HFF-Myc (cell line): ENCODE measurements around the gene ZNF260.
A peak's percentile ranks its signal among the peaks of the same experiment; 100 is the strongest.

Experiments used
- DNase-seq: peaks from one replicate; pipeline ENCODE4 v3.0.0-alpha.2; 2011; ENCODE audit warnings: low read depth; ENCODE audit errors: extremely low read depth
- H3K4me3 ChIP-seq: replicated peaks from 2 replicates; pipeline ENCODE4 v1.5.1; 2011; ENCODE audit warnings: low read depth, mild to moderate bottlenecking, control low read depth, low read length
- CTCF ChIP-seq: IDR thresholded peaks from 2 replicates; pipeline ENCODE4 v1.5.1; 2012; ENCODE audit warnings: mild to moderate bottlenecking, low read depth, low read length, control low read depth; ENCODE audit errors: missing control alignments

ZNF260 gene

DNA sequence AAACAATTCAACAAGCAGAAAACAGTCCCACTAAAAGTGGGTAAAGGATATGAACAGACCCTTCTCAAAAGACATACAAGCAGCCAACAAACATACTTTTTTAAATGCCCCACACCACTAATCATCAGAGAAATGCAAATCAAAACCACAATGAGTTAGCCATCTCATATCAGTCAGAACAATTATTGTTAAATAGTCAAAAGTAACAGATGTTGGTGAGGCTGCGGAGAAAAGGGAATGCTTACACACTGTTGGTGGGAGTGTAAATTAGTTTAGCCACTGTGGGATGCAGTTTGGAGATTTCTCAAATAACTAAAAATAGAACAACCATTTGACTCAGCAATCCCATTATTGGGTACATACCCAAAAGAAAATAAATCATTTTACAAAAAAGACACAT, 36.3 kb upstream of the ZNF260 start:
- DNase-seq = no peak
- TF ChIP-seq CTCF = no peak

DNA sequence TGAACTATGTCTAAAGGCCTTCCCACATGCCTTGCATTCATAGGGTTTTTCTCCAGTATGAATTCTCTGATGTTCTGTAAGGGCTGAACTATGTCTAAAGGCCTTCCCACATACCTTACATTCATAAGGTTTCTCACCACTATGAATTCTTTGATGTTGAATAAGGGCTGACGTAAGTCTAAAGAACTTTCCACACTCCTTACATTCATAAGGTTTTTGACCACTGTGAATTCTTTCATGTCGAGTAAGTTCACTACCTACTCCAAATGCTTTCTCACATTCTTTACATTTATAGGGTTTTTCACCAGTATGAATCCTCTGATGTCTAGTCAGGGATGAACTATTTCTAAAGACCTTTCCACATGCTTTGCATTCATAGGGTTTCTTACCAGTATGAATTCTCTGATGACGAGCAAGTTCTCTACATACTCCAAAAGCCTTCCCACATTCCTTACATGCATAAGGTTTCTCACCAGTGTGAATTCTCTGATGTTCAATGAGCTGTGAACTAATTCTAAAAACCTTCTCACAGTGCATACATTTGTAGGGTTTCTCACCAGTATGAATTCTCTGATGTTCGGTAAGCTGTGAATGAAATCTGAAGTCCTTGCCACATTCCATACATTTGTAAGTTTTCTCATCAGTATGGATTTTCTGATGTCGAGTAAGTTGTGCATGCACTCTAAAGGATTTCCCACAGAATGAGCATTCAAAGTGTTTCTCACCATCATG, 19.1 kb upstream of the ZNF260 start:
- no peak overlapping the region for H3K4me3 ChIP-seq
- TF ChIP-seq CTCF = no peak
- no peak for DNase-seq

More for the DNA sequence above, 36.3 kb upstream of the ZNF260 start:
- H3K4me3 ChIP-seq = no peak overlapping the region

- TF ChIP-seq CTCF = no peak
- DNase-seq = no peak
- H3K4me3 ChIP-seq = peak overlapping the region; percentile 86
Observed at GRCh38 chr19:36528921-36529518, 949 bp upstream of the ZNF260 start.

GRCh38 chr19:36527873-36528193, 238 bp downstream of the ZNF260 start:
- H3K4me3 ChIP-seq = peak overlapping the region; percentile 86
- no peak for DNase-seq
- TF ChIP-seq CTCF = no peak

GRCh38 chr19:36527341-36527740, 730 bp downstream of the ZNF260 start:
- H3K4me3 ChIP-seq = peak overlapping the region; percentile 86
- TF ChIP-seq CTCF = no peak
- no peak for DNase-seq

DNA sequence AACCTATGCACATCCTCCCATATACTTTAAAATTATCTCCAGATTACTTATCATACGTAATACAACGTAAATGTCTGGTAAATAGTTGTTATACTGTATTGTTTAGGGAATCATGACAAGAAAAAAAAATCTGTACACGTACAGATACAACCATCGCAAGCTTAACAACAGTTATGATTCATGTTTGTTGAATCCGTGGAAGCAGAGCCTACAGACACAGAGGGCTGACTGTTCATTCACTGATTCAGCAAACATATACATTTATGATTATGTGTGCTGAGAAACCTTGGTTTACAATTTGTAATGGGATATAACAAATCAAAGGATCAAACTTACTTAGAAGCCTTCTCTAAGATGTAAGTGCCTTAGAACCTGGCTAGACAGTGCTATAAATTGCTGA, 1.5 kb downstream of the ZNF260 start:
- no peak for DNase-seq
- H3K4me3 ChIP-seq = no peak overlapping the region
- TF ChIP-seq CTCF = no peak

GRCh38 chr19:36524617-36525016, 3.5 kb downstream of the ZNF260 start:
- H3K4me3 ChIP-seq = no peak overlapping the region
- DNase-seq = no peak
- TF ChIP-seq CTCF = no peak
